Mammary epithelial cell (primary cell): ENCODE data around the gene SERPINI1.

ENCODE experiments used
- EZH2 ChIP-seq: IDR thresholded peaks from 2 replicates; pipeline ENCODE4 v1.6.1; 2012; ENCODE audit warnings: low read length, inconsistent platforms, borderline replicate concordance
- TF ChIP-seq, protein P1 (sequence below), 2 donors: IDR thresholded peaks in 1 of 2; conservative IDR thresholded peaks in 1 of 2; 2 replicates each; pipeline ENCODE4 v1.5.1; 2011 to 2012; ENCODE audit warnings: inconsistent platforms in 2 of 2, low read length in 2 of 2, mild to moderate bottlenecking in 2 of 2, control low read depth in 1 of 2, low read depth in 1 of 2; ENCODE audit not compliant: insufficient read depth in 1 of 2; ENCODE audit errors: extremely low read depth in 1 of 2

DNA sequence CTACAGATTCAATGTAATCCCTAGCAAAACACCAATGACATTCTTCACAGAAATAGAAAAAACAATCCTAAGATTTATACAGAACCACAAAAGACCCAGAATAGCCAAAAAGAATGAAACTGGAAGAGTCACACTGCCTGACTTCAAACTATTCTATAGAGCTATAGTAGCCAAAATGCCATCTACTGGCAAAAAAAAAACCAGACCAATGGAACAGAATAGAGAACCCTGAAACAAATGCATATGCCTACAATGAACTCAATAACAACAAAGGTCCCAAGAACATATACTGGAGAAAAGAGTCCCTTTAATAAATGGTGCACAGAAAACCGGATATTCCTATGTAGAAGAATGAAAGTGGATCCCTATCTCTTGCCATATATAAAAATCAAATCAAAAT lies 20.6 kb upstream of the SERPINI1 start:
- TF ChIP-seq, protein P1, sequence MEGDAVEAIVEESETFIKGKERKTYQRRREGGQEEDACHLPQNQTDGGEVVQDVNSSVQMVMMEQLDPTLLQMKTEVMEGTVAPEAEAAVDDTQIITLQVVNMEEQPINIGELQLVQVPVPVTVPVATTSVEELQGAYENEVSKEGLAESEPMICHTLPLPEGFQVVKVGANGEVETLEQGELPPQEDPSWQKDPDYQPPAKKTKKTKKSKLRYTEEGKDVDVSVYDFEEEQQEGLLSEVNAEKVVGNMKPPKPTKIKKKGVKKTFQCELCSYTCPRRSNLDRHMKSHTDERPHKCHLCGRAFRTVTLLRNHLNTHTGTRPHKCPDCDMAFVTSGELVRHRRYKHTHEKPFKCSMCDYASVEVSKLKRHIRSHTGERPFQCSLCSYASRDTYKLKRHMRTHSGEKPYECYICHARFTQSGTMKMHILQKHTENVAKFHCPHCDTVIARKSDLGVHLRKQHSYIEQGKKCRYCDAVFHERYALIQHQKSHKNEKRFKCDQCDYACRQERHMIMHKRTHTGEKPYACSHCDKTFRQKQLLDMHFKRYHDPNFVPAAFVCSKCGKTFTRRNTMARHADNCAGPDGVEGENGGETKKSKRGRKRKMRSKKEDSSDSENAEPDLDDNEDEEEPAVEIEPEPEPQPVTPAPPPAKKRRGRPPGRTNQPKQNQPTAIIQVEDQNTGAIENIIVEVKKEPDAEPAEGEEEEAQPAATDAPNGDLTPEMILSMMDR (conservative IDR thresholded peaks at IDR 0.05 in 1 of 2, IDR thresholded peaks at IDR 0.05 in 1 of 2; ENCODE audit: extremely low read depth in 1 of 2, insufficient read depth in 1 of 2, low read depth in 1 of 2, low read length in 2 of 2), result no peak
- TF ChIP-seq EZH2, result no peak
